Stimulated activated CD8-positive, alpha-beta memory T cell treated with anti-CD3 and anti-CD28 coated beads, Interleukin-7, amount 100 ng/mL, for 1 hour (primary cell): ENCODE results near the gene AKT1S1.

ENCODE experiments used
- DNase-seq, 2 donors: peaks; one replicate each; pipeline ENCODE4 v3.0.0-alpha.2; 2020; ENCODE audit warnings: low read depth in 2 of 2

The AKT1S1 gene

GRCh38 chr19:49854378-49855263 lies 22.5 kb downstream of the AKT1S1 start:
- no peak for DNase-seq

- DNase-seq: no peak
These were observed 23.2 kb downstream of the AKT1S1 start for GRCh38 chr19:49853852-49854377.

- DNase-seq: no peak
These were observed 24.5 kb downstream of the AKT1S1 start for GRCh38 chr19:49852631-49853126.

GRCh38 chr19:49851456-49852259 lies 25.5 kb downstream of the AKT1S1 start:
- DNase-seq: peak in 1 of 2 donors; percentile 7

- DNase-seq: peak; percentile 73 to 76
These were observed 26.4 kb downstream of the AKT1S1 start, which contains the start of gene PTOV1 for GRCh38 chr19:49850487-49851342. PTOV1 (plus strand) TSS chr19:49851159.

GRCh38 chr19:49850221-49850486 lies 27.0 kb downstream of the AKT1S1 start:
- DNase-seq: no peak

GRCh38 chr19:49849433-49850220 lies 27.5 kb downstream of the AKT1S1 start:
- no peak for DNase-seq

GRCh38 chr19:49848938-49849337 lies 28.2 kb downstream of the AKT1S1 start:
- DNase-seq: no peak

GRCh38 chr19:49847731-49848696 lies 29.1 kb downstream of the AKT1S1 start:
- no peak for DNase-seq

- DNase-seq: no peak
These were observed 30.7 kb downstream of the AKT1S1 start for GRCh38 chr19:49846408-49846807.

- DNase-seq: no peak
These were observed 31.7 kb downstream of the AKT1S1 start for GRCh38 chr19:49845414-49845813.

GRCh38 chr19:49844138-49845095 lies 32.7 kb downstream of the AKT1S1 start:
- no peak for DNase-seq

GRCh38 chr19:49843265-49843664 lies 33.9 kb downstream of the AKT1S1 start:
- no peak for DNase-seq

- DNase-seq: no peak
These were observed 36.4 kb downstream of the AKT1S1 start for GRCh38 chr19:49840736-49841249.

- no peak for DNase-seq
These were observed 36.8 kb downstream of the AKT1S1 start for GRCh38 chr19:49840321-49840720.

GRCh38 chr19:49839713-49840112 lies 37.4 kb downstream of the AKT1S1 start:
- no peak for DNase-seq

GRCh38 chr19:49838885-49839588 lies 38.1 kb downstream of the AKT1S1 start:
- DNase-seq: no peak

GRCh38 chr19:49837425-49837824 lies 39.7 kb downstream of the AKT1S1 start:
- no peak for DNase-seq
